Inflammatory macrophage (primary cell): ENCODE results near the gene TFIP11.
A peak's percentile ranks its signal among the peaks of the same experiment; 100 is the strongest.

Experiments used
- DNase-seq, 2 donors: peaks; one replicate each; pipeline ENCODE4 v3.0.0-alpha.2; 2020 to 2022

The TFIP11 gene

DNA sequence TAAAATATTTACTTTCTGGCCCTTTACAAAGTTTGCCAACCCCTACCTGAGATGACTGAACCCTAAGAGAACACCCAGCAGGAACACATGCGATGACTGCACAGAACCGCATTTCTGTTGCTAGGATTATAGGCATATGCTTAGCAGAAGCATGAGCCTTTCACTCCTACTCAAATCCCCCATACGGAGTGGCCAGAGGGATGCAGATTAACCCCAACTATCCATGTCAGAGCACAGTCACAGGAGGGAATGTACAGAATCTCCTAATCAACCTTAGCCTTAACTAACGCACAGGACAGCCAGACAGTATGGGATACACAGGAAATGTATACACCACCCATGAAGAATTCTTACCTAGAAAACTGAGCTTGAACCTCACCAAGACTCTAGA, 34.9 kb downstream of the TFIP11 start:
- DNase-seq, result no peak

DNA sequence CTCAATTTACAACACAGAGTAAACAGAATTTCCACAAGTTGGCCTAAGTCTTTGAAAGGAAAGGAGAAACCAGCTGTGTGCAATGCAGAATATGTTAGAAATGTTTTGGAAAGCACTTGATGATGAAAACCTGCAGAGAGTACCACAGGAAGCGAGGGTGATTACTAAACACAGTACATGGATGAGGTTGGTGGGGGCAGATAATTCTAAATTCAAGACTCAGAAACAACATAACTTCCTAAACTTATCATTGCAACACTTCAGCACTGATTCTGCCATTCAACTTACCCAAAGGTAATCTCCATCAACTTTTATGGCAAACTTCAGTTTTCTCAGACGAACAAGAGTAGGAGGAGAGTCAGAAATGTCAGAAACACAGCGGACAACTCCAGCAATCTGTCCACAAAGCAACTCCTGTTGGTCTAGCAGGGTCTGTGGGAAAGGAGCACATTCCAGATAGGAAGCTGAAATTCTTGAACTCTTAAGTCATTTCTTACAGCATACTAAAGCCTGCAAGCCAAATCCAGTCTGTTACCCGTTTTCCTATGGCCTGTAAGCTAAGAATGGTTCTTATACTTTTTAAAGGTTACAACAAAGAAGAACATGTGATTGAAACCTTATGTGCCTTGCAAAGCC, 35.5 kb downstream of the TFIP11 start:
- peak; percentile 26 to 29 for DNase-seq

DNA sequence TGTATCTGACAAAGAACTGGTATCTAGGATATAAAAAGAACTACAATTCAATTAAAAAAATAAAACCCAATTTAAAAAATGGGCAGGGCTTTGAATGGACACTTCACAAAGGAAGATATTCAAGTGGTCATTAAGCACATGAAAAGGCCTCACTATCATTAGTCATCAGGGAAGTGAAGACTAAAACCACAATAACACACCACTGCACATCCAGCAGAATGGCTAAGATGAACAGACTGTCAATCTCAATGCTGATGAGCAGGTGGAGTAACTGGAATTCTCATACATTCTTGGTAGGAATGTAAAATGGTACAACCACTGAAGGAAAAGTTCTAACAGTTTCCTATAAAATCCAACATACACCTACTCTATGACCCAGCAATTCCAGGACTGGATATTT, 37.6 kb downstream of the TFIP11 start:
- peak; percentile 54 to 64 for DNase-seq

DNA sequence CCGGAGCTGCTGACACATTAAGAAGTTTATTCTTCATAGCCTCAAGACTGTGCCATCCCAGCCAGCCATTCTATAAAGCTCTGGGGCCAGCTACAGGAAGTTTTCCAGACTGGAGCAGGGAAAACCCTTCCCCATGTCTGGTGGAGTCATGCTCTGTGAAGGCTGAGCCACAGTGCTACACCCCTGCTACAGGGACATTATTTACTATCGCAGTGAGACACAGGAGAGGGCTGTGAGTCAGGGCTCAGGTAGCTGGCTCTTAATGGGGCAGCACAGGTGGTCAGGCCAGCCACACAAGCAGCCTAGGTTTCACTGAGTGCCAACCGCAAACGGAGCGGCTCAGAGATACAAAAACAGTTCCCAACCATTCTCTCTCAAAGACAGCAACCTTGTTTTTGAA, 40.8 kb downstream of the TFIP11 start:
- no peak for DNase-seq

DNA sequence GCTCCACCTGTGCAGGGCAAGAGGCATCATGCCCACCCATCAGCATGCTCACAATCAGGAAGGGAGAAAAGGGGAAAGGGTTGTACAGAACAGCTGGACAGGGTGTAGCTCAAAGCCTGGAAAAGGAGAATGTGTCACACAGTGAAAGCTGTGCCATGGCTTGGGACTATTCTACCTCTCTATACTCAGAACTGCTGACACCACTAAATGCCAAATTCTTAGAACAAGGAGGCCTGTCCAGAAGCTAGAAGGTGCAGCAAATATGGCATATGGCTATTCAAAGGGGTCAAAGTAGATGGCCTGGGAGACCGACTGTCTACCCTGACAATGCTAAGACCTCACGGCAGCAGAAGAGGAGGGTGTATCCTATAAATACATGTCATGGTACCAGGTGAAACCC, 41.5 kb downstream of the TFIP11 start:
- DNase-seq, result no peak

DNA sequence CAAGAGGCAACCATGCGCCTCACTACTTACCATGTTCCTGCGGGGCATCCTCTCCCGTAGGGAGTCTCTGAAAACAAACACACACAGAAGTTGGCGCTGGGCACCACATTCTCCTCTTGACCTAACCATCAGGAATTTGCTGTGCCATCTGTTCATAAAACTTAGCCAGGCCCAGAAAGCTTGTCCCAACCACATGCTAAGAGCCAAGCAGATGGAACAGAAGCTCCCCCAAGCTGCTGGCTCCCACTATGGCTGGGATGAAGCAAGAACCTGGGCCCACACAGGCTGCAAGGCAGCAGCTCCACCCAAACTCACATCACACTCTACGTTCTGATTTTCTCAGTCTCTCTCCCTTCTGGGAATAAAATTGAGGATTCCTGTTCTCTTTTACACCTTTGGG, 46.1 kb downstream of the TFIP11 start:
- DNase-seq, result no peak

DNA sequence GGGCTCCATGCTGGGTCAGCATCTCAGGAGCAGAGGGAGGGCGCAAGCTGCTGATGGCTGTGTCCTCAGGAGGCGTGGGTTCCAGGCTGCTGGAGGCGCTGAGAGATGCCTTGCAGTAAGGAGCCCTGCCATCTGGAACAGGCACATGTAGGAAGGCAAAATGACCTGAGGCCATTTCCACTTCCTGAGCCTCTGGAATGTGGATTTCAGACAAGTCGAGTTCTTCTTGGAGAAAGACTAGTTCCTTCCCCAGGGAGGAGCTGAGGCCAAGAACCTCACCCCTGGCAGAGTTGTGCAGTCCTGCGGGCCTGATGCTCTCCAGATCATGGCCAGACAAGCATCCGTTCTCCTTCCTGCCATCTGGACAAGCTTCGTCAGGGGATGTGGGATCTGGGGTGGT, 48.0 kb downstream of the TFIP11 start:
- DNase-seq, result no peak

DNA sequence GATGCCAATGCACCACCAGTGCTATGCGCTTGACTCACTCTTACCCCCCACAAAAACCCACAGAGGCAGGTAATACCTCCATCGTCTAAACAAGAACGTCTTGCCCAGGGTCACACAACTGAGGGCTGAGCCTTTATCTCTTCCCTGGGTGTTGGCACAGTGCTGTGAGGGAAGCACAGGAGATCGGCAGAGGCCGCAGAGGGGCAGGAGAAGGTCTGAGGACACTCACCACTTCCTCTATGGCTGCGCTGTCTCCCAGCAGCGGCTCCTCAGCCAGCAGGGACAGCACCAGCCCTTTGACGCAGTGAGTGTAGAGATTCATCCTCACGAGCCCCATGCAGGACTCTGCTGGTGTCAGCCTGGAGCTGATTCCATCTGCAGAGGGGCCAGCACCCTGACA, 48.6 kb downstream of the TFIP11 start:
- DNase-seq, result peak in 1 of 2 donors; percentile 20

DNA sequence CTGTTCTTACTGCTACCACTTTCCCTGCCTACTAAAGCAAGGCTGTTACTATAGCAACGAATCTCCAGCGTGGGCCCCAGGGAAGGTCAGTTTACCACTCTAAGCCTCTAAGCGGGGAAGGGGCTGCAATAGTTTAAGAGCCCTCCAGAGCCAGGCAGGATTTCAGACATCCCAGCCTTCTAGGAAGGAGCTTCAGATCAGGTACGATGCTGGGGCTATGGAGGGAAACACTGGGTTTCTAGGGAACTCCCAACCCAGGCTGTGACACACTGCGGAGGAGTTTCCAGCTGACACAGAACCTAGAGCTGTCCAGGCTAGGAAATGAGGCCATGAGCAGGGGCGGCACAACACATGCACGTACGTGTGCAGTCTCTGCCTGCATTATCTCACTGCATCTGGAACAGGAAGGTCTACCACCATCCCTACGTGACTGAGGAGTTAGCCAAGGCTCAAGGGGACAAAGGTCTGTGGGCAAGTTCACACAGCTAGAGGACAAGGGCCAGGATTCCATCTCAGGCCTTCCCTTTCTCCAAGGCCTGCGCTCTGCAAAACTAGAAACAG, 49.1 kb downstream of the TFIP11 start:
- peak in 1 of 2 donors; percentile 16 for DNase-seq

DNA sequence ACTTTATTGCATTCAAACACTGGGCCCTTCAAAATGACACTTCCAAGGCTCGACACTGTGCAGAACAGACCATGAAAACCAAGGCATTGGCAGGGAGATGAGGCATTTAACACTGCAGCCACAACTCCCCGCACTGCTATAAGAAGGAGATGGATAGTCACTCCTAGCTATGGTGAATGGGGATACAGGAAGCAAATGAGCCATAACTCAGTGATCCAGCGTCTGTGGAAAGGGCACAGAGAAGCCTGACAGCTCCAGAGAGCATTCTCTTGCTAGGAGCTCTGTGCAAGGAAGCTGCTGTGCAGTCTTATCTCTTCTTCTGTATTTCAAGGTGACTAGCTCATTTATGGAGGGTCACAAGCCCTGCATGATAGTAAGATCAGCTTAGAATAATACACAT, 49.6 kb downstream of the TFIP11 start:
- DNase-seq, result no peak

DNA sequence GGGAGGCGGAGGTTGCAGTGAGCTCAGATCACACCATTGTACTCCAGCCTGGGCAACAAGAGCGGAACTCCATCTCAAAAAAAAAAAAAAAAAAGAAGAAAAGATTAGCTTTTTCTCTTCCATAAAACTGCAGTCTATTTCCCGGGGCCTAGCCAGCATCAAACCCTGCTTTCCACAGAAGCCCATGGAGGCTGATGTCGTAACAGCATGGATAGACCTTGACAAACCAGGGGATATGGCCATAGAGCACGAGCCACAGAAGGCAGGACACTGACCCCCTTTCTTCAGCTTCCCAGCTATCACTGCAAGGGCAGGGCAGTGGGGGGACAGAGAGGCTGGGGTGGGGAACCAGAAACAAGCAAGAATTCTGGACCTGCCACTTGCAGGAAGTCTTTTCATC, 50.2 kb downstream of the TFIP11 start:
- DNase-seq, result no peak

DNA sequence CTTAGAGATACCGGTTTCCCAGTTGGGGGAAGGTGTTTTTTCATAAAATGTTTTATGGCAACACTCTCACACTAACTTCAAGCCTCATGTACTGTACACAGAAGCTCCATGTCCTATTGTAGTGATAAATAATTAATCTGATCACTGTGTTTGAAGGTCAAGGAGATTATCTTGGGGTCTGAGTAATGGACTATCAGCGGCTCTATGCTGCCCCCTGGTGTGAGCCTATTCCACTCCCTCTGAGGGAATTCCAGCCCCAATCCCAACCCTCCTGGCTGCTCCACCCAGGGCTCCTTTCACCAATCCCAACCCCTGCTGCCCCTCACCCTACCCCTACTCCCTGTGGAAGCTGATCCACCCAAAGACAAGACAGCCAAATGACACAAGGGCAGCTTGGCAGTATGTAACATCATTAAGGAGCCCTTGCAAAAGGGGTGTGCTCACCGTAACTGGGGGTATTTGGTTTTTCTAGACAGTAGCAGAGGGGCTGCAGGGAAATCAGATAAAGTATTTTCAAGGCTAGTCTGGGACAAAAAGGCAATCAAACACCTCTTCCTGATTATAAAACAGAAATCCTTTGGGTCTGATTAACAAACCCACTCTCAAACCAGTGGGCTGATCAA, 51.0 kb downstream of the TFIP11 start:
- DNase-seq, result peak; percentile 15 to 25

DNA sequence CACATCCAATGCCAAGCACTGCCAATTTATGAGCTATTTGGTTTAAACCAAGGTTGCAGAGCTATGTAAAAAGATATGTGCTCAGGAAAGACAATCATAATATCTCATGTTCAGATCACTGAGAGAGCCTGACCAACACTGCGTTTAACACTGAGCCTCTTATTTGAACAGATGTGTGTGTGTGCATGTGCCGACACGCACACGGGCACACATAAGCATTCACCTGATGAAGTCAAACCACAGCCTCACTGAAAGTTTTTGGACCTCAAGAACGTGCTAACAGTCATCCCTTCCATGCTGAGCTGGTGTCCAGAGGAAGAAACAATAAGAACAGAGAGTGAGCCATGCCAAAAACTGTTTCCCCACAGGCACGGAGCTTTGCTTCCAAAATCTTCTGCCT, 52.1 kb downstream of the TFIP11 start:
- no peak for DNase-seq

DNA sequence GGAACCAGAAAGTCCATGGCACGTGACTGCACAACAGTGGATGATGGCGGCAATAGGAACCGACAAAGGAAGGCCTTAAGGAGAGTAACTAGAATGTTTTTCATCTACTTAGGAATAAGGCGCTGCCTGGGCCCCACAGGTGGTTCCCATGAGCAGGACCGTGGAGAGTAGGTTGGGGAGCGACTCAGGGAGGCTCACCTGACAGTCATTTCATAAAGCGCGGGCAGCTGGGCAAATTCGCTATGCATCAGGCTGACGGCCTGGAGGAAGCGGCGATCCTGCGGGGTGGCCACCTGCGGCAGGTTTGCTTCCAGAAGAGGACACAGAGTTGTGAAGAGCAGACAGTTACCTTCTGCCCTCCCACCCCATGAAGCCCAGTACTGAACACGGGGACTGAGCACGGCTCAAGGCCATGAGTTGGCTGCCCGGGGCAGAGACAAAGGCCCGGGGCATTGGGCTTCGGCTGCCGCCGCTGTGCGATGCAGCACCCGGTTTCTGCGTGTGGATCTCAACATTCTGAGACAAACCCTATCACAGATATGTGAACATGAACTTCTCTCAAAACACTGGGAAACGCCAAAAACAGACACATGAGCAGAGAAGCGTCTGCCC, 54.5 kb downstream of the TFIP11 start:
- no peak for DNase-seq

DNA sequence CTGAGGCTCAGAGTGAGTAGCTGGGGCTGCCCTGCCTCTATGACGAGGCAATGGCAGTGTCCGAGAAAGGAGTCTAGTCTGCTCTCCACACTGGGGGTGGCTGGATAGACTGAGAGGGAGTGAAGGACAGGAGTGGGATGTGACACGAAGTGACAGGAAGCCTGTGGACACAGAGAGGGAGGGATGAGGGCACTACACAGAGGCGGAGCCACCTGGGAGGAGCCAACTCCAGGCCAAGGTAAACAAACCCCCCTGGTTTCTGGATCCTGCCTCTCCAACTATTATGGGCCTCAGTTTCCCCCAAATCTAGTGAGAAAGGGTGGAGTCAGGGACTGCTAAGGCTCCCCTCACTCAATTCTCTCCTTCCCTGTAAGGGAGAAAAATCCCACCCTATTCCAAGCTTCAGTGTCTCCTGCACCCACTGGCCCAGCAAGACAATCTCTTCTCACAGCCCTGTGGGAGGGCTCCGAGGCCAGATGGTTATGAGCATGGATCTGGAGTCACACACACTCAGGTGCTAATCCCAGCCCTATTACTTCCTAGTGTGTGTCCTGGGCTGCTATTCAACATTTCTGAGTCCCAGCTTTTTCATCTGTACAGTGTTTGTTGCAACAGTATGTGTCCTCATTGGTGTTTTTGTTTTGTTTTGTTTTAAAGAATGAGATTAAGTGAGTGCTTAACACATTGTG, 58.3 kb downstream of the TFIP11 start:
- DNase-seq, result no peak

DNA sequence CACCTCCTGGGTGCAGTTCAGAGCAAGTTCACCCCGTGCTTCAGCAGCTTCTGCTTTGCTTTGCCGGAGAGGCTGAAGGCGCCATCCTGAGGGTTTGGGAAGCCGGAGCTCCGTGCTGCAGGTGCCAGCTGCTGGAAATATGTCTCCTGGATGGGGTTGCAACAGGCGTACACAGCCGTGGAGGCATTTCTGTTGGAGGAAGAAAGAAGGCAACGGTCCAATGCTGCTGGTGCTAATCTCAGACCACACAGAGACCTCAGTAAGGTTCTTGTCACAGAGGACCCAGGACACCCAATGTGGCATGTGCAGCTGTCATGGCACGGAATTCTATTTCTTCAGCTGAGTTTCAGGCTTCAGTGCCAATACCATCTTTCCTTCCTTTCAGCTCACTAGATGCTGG, 59.1 kb downstream of the TFIP11 start:
- no peak for DNase-seq

DNA sequence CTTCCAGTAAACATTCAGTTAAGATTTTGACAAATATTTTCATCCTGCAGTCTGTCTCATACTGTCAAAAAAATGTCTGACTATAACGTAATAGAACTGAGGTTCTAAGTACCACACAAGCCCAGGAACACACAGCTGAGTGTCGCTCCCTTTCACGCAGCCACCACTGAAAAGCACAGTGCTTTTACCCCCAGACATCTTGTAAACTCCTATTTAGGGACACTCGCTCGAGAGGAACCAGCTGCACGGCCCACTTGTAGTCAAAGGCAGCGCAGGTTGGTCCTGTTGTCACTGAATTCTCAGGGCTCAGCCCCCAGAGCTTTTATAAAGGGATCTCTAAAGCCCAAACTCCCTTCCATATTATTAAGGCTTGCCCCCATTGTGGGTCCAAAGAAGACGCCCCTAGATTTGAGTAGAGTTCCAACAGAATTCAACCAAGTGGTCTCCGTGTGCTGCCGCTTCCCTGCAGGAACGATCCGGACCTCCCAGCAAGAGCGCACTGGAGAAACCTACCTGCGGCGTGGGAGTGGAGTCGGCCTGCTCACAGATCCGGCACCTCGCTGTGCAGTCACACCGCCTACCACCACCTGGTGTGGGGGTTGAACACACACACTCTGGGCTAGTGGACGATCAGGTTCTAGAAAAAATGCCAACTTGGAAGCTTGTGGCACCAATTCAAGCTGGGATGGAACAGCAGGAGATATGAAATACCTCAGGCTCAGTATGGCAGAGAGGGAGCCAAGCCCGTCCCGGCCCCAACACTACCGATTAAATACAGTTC, 59.8 kb downstream of the TFIP11 start:
- no peak for DNase-seq

DNA sequence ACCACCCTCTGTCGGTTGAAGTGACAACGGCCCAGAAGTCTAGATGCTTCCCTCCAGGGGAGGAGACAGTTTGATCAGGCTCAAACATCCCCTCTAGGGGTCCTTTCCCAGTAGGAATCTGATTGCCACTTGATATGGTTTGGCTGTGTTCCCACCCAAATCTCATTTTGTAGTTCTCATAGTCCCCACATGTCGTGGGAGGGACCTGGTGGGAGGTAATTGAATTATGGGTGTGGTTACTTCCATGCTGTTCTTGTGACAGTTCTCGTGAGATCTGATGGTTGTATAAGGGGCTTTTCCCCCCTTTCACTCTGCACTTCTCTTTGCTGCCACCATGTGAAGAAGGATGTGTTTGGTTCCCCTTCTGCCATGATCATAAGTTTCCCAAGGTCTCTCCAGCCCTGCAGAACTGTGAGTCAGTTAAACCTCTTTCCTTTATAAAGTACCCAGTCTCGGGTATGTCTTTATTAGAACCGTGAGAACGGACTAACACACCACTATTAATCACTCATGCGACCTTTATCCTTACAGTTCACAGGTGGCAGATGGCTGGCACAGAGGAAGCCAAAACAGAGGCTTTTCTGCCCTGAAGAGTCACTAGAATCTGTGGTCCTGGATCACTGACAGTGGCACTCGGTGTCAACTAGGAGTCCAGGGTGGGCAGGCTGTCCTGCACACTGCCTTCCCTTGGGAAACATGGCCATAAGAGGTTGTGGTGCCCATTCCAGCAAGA, 61.7 kb downstream of the TFIP11 start:
- DNase-seq, result peak in 1 of 2 donors; percentile 14

DNA sequence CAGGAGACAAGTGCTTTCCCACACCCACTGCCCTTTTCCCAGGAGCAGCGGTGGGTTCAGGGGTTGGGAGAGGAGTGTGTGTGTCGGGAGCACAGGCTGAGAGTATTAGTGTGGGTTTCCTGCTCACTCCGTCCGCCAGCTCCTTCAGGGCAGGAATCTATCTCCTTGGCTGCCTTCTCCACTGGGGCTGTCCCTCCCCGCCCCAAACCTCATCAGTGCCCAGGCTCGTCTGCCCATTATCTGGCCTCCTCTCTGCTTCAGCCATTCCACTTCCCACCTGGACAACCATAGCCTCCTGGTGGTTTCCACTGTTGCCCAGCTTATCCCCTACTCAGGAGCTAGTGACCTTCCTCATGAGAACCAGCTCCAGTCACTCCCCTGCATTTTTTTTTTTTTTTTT, 63.3 kb downstream of the TFIP11 start:
- DNase-seq, result no peak

DNA sequence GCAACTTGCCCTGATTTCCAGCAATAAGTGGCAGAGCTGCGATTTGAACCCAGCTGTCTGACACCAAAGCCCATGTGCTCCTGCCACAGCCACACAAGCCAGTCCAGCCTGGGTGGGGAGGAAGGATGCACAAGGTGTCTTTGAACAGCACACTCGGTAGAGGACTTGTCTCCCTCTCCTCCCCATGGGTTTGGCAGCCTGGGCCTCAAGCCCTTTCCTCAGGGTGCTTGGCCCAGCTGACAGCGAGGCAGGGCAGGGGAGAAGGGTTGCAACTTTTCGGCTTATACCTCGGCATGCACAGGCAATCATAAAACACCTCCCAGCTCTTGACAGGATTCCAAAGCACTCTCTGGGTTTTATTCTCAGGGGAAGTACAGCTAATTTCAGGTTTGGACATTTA, 63.9 kb downstream of the TFIP11 start:
- no peak for DNase-seq

DNA sequence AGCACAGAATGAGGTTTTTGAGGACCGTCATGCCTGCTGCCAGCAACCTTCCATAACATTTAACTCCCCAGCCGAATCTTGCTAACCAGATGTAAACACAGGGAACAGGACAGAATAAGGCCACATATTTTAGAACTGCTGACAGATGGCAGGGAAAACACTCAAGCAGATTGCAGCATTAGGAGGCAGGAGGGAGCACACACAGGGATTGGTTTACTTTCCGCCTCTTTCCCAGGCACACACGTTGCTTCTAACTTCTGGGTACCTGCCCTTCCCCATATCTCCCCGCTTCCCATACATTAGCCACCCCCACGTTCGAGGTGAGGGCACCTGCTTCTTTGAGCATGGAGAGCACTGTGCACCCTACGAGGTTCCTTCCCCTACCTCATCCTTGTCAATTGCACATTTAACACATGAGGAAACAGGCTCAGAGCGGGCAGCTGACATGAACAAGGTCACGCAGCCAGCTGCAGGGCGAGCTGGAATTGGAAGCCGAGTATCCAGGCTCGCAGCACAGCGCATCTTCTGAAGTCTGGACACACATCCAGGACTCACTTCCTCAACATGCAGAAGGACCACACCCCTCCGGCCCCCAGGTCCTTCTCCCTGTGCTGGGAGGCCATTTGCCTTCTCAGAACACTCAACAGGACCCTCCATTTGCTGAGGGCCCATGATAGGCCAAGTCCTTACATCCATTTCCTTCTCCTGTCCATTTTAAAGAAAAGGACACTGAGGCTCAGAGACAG, 64.5 kb downstream of the TFIP11 start:
- no peak for DNase-seq
